Lower leg skin (tissue), 3 donors: ENCODE data around the gene PPP1R12B.
"Not testable (repeated sequence)": the region's sequence is repeated elsewhere in the genome, so short reads cannot be mapped to it uniquely, and the experiment has no call there.

Source experiments
- CTCF ChIP-seq, 3 donors: fragments of 450-650 bp; IDR thresholded peaks; one replicate each; pipeline ENCODE4 v1.5.1; 2016; ENCODE audit warnings: antibody characterized with exemption in 3 of 3, mild to moderate bottlenecking in 3 of 3, moderate library complexity in 2 of 3
- POLR2A ChIP-seq, 2 donors: fragments of 450-650 bp; IDR thresholded peaks; one replicate each; pipeline ENCODE4 v1.6.1; 2016 to 2017; ENCODE audit warnings: antibody characterized with exemption in 2 of 2, mild to moderate bottlenecking in 1 of 2, moderate library complexity in 1 of 2

GRCh38 chr1:202417141-202417540 is 68.6 kb downstream of the PPP1R12B start:
- not testable (repeated sequence) for TF ChIP-seq CTCF, POLR2A (IDR thresholded peaks at IDR 0.05)
